ENCODE data around the gene HOOK1. TPM values are rescaled to one million over a fixed set of nuclear protein-coding genes. Genes with fewer than 3 reads are reported as not detected.
A peak's percentile ranks its signal among the peaks of the same experiment; 100 is the strongest.

Gene HOOK1
- total and polyA plus RNA-seq, 2 experiments from 2014 or later = 27.4 to 27.6 TPM

DNA sequence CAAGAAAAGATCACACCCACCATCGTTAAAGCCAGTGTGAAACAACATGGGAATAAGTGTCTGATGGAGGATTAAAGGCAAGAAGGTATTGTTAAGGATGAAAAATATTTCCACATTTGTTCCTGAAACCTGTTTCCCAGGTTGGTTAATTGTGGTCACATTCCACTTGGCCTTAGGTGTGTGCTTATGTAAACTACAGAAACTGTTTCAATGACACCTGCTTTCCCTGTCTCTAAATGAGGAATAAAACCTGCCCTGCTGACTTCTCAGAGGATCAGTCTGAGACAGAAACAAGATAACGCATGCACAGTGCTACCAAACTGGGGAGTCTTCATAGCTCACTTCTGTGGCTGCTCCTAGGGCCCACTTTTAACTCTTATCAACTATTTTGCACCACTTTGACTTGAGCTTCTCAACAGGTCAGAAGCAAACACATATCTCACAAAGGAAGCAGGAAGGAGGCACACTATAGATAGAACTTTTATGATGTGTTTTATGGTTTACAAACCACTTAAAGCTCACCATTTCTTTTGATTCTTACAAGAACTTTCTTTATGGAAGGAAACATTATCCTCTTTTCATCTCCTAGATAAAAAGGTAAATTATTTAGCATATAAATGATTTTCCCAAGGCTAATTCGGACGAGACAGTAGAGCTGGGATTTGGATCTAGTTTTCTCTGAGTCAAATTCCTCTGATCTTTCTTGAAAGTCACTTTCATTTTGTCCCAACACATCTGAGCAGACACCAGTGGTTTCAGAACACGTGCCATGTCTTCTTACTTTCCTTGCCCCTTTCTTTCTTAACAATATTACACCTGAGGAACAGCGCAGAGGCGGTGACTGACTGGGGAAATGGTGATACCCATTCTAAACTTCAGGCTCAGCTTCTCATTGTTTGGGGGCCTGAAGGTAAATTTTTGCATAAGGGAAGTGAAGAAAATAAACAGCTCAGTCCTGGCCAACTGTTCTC lies 78.4 kb downstream of the HOOK1 start:
- H3K27ac Mint-ChIP-seq = no peak overlapping the region
- H3K4me3 Mint-ChIP-seq = no peak overlapping the region
- Histone ChIP-seq H3K27ac (ENCODE audit: low read depth) (no peak overlapping the region), H3K27me3 (ENCODE audit: insufficient read depth) (no peaks in the 10 kb centered on the region), H3K9me2 (ENCODE audit: insufficient read depth) (0 out of 2 replicates have a peak, but pooled peaks cover 2% of the 10 kb centered on the region), H2AFZ (peak overlapping the region; percentile 10; the same call in 1 of the 2 replicates), H4K20me1 (replicated peaks; ENCODE audit: insufficient read depth) (no peaks in the 10 kb centered on the region), H3K4me1 (ENCODE audit: insufficient read depth) (no peaks in the 10 kb centered on the region; the same call in 1 of the 2 replicates), H3K36me3 (ENCODE audit: insufficient read depth) (no peaks in the 10 kb centered on the region), H3K4me3 (no peak overlapping the region), H3K79me2 (replicated peaks; ENCODE audit: insufficient read depth) (no peaks in the 10 kb centered on the region), H3K4me2 (no peak overlapping the region), H3F3A (replicated peaks; ENCODE audit: low read depth) (no peaks in the 10 kb centered on the region)
- DNase-seq (ENCODE audit: low spot score) (peak; percentile 14), ATAC-seq (no peak)
- peaks cover 4% of the 10 kb centered on the region for H3K27me3 Mint-ChIP-seq (ENCODE audit: insufficient read depth, low read depth, poor library complexity)
- H3K9me3 Mint-ChIP-seq = peaks cover 24% of the 10 kb centered on the region
- peaks cover 10% of the 10 kb centered on the region; the same call in 2 of the 3 replicates for H3K4me1 Mint-ChIP-seq
- TF ChIP-seq JUNB (IDR thresholded peaks at IDR 0.05; ENCODE audit: unreplicated experiment) (no peak), EZH2phosphoT487 (IDR thresholded peaks at IDR 0.05; ENCODE audit: unreplicated experiment) (no peak)
- peaks cover 16% of the 10 kb centered on the region for H3K36me3 Mint-ChIP-seq (ENCODE audit: low read depth)

DNA sequence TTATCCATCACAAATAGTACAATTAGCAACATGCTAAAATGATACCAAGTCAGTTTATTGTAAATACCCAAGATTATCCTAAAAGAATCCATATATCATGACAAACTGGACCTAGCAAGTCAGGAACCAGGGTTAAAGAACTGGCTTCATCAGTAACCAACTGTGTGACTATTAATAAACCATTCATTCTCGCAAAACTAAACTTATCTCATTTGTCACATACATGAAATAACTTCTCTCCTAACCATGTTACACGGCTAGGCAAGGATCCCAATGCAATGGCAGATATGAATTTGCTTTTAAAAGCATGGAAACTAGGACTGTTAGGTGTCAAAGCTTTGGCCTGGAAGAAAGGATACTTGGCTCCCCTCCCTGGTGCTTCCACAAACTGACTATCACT lies 82.4 kb downstream of the HOOK1 start:
- H3K9me2 ChIP-seq (ENCODE audit: insufficient read depth) = 0 out of 2 replicates have a peak, but pooled peaks cover under 1% of the 10 kb centered on the region
- no peaks in the 10 kb centered on the region for H4K20me1 ChIP-seq (replicated peaks; ENCODE audit: insufficient read depth)
- no peaks in the 10 kb centered on the region for H3K36me3 ChIP-seq (ENCODE audit: insufficient read depth)
- H3K36me3 Mint-ChIP-seq (ENCODE audit: low read depth) = no peaks in the 10 kb centered on the region
- H3F3A ChIP-seq (replicated peaks; ENCODE audit: low read depth) = no peaks in the 10 kb centered on the region
- no peaks in the 10 kb centered on the region for H3K27me3 ChIP-seq (ENCODE audit: insufficient read depth)
- H3K27ac ChIP-seq (ENCODE audit: low read depth) = no peak overlapping the region
- H3K9me3 Mint-ChIP-seq = no peaks in the 10 kb centered on the region; the same call in 2 of the 3 replicates
- DNase-seq (ENCODE audit: low spot score) (no peak), ATAC-seq (no peak)
- H3K27ac Mint-ChIP-seq = no peak overlapping the region
- H3K79me2 ChIP-seq (replicated peaks; ENCODE audit: insufficient read depth) = no peaks in the 10 kb centered on the region
- H3K4me1 ChIP-seq (ENCODE audit: insufficient read depth) = no peaks in the 10 kb centered on the region; the same call in 1 of the 2 replicates
- no peak overlapping the region for H3K4me3 ChIP-seq
- peaks cover 4% of the 10 kb centered on the region for H3K27me3 Mint-ChIP-seq (ENCODE audit: insufficient read depth, low read depth, poor library complexity)
- no peak overlapping the region for H3K4me3 Mint-ChIP-seq
- H2AFZ ChIP-seq = no peak overlapping the region
- H3K4me1 Mint-ChIP-seq = peaks cover 13% of the 10 kb centered on the region
- no peak overlapping the region for H3K4me2 ChIP-seq
- TF ChIP-seq, protein P1, sequence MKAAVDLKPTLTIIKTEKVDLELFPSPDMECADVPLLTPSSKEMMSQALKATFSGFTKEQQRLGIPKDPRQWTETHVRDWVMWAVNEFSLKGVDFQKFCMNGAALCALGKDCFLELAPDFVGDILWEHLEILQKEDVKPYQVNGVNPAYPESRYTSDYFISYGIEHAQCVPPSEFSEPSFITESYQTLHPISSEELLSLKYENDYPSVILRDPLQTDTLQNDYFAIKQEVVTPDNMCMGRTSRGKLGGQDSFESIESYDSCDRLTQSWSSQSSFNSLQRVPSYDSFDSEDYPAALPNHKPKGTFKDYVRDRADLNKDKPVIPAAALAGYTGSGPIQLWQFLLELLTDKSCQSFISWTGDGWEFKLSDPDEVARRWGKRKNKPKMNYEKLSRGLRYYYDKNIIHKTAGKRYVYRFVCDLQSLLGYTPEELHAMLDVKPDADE (IDR thresholded peaks at IDR 0.05) = no peak
- TF ChIP-seq, protein P2, sequence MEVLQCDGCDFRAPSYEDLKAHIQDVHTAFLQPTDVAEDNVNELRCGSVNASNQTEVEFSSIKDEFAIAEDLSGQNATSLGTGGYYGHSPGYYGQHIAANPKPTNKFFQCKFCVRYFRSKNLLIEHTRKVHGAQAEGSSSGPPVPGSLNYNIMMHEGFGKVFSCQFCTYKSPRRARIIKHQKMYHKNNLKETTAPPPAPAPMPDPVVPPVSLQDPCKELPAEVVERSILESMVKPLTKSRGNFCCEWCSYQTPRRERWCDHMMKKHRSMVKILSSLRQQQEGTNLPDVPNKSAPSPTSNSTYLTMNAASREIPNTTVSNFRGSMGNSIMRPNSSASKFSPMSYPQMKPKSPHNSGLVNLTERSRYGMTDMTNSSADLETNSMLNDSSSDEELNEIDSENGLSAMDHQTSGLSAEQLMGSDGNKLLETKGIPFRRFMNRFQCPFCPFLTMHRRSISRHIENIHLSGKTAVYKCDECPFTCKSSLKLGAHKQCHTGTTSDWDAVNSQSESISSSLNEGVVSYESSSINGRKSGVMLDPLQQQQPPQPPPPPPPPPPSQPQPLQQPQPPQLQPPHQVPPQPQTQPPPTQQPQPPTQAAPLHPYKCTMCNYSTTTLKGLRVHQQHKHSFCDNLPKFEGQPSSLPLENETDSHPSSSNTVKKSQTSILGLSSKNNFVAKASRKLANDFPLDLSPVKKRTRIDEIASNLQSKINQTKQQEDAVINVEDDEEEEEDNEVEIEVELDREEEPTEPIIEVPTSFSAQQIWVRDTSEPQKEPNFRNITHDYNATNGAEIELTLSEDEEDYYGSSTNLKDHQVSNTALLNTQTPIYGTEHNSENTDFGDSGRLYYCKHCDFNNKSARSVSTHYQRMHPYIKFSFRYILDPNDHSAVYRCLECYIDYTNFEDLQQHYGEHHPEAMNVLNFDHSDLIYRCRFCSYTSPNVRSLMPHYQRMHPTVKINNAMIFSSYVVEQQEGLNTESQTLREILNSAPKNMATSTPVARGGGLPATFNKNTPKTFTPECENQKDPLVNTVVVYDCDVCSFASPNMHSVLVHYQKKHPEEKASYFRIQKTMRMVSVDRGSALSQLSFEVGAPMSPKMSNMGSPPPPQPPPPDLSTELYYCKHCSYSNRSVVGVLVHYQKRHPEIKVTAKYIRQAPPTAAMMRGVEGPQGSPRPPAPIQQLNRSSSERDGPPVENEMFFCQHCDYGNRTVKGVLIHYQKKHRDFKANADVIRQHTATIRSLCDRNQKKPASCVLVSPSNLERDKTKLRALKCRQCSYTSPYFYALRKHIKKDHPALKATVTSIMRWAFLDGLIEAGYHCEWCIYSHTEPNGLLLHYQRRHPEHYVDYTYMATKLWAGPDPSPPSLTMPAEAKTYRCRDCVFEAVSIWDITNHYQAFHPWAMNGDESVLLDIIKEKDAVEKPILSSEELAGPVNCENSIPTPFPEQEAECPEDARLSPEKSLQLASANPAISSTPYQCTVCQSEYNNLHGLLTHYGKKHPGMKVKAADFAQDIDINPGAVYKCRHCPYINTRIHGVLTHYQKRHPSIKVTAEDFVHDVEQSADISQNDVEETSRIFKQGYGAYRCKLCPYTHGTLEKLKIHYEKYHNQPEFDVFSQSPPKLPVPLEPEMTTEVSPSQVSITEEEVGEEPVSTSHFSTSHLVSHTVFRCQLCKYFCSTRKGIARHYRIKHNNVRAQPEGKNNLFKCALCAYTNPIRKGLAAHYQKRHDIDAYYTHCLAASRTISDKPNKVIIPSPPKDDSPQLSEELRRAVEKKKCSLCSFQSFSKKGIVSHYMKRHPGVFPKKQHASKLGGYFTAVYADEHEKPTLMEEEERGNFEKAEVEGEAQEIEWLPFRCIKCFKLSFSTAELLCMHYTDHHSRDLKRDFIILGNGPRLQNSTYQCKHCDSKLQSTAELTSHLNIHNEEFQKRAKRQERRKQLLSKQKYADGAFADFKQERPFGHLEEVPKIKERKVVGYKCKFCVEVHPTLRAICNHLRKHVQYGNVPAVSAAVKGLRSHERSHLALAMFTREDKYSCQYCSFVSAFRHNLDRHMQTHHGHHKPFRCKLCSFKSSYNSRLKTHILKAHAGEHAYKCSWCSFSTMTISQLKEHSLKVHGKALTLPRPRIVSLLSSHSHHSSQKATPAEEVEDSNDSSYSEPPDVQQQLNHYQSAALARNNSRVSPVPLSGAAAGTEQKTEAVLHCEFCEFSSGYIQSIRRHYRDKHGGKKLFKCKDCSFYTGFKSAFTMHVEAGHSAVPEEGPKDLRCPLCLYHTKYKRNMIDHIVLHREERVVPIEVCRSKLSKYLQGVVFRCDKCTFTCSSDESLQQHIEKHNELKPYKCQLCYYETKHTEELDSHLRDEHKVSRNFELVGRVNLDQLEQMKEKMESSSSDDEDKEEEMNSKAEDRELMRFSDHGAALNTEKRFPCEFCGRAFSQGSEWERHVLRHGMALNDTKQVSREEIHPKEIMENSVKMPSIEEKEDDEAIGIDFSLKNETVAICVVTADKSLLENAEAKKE (CRISPR knock-in tag; IDR thresholded peaks at IDR 0.05) = no peak
- no peak for TF ChIP-seq ZNF114 (CRISPR knock-in tag; IDR thresholded peaks at IDR 0.05)
- TF ChIP-seq, protein P3, sequence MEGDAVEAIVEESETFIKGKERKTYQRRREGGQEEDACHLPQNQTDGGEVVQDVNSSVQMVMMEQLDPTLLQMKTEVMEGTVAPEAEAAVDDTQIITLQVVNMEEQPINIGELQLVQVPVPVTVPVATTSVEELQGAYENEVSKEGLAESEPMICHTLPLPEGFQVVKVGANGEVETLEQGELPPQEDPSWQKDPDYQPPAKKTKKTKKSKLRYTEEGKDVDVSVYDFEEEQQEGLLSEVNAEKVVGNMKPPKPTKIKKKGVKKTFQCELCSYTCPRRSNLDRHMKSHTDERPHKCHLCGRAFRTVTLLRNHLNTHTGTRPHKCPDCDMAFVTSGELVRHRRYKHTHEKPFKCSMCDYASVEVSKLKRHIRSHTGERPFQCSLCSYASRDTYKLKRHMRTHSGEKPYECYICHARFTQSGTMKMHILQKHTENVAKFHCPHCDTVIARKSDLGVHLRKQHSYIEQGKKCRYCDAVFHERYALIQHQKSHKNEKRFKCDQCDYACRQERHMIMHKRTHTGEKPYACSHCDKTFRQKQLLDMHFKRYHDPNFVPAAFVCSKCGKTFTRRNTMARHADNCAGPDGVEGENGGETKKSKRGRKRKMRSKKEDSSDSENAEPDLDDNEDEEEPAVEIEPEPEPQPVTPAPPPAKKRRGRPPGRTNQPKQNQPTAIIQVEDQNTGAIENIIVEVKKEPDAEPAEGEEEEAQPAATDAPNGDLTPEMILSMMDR (conservative IDR thresholded peaks at IDR 0.05; ENCODE audit: low read depth in 2 of 2) = no peak

All from GM23338 (cell line).